Measurements from ENCODE around the gene SLC1A1.
A peak's percentile ranks its signal among the peaks of the same experiment; 100 is the strongest.

Gene SLC1A1

DNA sequence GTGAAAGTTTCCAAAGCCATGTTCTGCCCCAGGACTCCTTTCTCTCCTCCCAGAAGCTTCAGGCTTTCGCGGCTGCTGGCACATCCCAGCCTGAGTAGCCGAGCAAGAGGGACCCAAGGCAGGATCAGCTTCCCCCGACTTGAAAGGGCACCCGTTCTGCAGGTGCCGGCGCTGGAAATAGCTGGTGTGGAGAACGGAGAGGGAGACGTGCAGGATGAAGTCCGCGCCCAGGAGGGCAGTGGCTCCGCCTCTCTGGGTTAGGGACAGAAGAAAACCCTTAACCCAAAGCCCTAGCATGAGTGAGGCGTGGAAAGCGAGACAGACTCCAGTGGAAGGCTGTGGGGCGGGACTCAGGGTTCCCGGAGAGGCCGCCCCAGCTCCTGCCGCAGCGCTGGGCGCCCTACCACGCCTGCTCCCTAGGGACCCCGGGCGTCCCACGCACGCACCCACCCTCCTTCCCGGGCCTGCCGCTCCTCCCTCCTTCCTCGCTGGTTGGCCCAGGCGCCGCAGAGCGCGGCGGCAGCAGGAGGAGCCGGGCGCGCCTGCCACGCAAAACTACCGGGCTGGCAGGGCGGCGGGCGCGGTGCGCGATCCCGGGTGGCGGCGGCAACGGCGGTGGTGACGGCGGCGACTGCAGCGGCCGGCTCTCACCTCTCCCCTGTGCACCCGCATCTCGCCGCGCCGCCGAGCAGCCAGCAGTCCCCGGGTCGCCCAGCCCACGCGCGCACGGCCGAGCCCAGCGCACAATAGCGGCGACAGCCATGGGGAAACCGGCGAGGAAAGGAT is at the start of gene SLC1A1:
TSS of gene SLC1A1 (plus strand) at position 550 of the 786 bp plus-strand sequence. CDS start at position 762, 212 bp downstream.
- peaks cover 32% of the 10 kb centered on the region for H3K27me3 Mint-ChIP-seq
- peak within 1 kb of the TSS; percentile 87 for H3K4me3 Mint-ChIP-seq
- no peak within 1 kb of the TSS for H3K27ac Mint-ChIP-seq
- no peaks in the 10 kb centered on the region for H3K9me3 Mint-ChIP-seq
- no peaks in the 10 kb centered on the region for H3K36me3 Mint-ChIP-seq
- H3K4me1 Mint-ChIP-seq: peaks cover 35% of the 10 kb centered on the region

DNA sequence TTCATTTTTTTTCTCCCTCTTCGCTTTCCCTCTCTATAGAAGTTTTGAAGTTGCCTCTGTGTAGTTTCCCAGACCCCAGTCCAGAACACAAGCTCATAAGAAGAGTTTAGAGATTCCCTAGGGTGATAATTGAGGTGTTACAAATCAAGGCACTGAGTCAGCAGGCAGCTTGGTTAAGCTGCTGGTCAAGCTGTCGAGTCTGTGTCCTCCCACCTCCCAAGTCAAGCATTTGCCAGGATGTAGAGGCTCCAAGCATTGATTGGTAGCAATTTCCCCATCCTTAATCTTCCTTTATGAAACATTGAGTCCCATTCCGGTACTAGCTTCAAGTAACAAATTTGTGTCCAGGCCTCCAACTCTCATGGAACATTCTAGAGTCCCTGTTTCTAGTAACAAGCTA is 47.5 kb upstream of the SLC1A1 start:
- no peaks in the 10 kb centered on the region for H3K36me3 Mint-ChIP-seq
- peaks cover 8% of the 10 kb centered on the region for H3K9me3 Mint-ChIP-seq
- no peak overlapping the region for H3K4me3 Mint-ChIP-seq
- H3K27me3 Mint-ChIP-seq: no peaks in the 10 kb centered on the region
- no peak overlapping the region for H3K27ac Mint-ChIP-seq
- H3K4me1 Mint-ChIP-seq: peaks cover 15% of the 10 kb centered on the region

DNA sequence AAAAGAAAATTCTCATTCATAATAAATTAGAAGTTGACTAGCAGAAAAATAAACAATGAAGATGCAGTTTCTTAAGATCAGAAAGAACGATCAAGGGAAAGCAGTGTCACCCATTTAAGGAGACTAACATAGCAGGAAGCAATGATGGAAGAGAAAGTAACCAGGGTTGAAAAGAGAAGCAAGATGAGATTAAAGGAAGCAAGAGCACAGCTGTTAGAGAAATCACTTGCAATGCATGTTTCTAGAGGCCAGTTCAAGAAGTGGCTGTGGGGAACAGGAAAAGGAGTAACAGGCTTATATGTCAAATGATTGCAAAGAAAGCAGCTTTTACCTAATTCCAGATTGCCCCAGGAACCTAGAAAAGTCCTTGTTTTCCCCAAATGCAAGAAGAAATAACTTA is 46.8 kb upstream of the SLC1A1 start:
- peaks cover 3% of the 10 kb centered on the region for H3K27me3 Mint-ChIP-seq
- no peaks in the 10 kb centered on the region for H3K36me3 Mint-ChIP-seq
- peaks cover 8% of the 10 kb centered on the region for H3K9me3 Mint-ChIP-seq
- H3K4me1 Mint-ChIP-seq: peaks cover 15% of the 10 kb centered on the region
- no peak overlapping the region for H3K4me3 Mint-ChIP-seq
- no peak overlapping the region for H3K27ac Mint-ChIP-seq

DNA sequence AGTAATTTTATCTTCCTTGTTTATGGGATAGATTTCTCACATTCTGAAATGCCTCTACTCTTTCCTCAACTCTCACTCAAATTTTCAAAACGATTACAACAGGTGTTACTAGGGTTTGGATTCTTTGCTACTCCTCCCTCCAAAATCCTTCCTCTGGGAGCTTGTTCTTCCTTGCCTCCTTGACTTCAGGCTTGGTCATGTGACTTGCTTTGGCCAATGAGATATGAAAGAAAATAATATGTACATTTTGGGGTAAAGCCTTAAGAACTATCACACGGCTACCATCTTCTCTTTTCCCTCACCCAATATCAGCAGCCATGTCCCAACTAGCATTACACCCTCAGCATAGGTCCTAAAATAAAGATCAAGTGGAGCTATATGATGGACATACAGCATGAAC is 28.8 kb upstream of the SLC1A1 start:
- no peaks in the 10 kb centered on the region for H3K4me1 Mint-ChIP-seq
- no peak overlapping the region for H3K27ac Mint-ChIP-seq
- H3K9me3 Mint-ChIP-seq: no peaks in the 10 kb centered on the region
- H3K36me3 Mint-ChIP-seq: no peaks in the 10 kb centered on the region
- H3K27me3 Mint-ChIP-seq: peaks cover 1% of the 10 kb centered on the region
- H3K4me3 Mint-ChIP-seq: no peak overlapping the region

DNA sequence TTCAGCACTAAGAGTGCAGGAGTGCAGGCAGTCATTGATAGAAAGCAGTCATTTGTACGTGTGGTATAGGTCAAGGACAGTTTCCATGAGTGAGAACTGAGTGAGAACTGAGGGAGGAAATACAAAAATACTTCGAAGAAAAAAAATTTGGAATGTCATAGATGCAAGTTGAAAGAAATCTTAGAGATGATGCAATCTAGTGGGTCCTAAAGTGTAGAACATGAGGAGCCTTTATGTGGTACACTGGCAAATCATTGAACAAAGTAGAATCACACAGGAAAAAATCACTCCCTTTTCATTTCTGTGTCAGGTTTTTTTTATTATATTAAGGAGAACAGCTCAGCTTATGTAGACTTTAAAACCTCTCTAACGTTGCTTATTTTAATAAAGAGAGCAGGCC is 26.4 kb upstream of the SLC1A1 start:
- no peaks in the 10 kb centered on the region for H3K9me3 Mint-ChIP-seq
- H3K4me3 Mint-ChIP-seq: no peak overlapping the region
- H3K27ac Mint-ChIP-seq: no peak overlapping the region
- H3K27me3 Mint-ChIP-seq: peaks cover 1% of the 10 kb centered on the region
- H3K4me1 Mint-ChIP-seq: no peaks in the 10 kb centered on the region
- peaks cover 2% of the 10 kb centered on the region for H3K36me3 Mint-ChIP-seq

DNA sequence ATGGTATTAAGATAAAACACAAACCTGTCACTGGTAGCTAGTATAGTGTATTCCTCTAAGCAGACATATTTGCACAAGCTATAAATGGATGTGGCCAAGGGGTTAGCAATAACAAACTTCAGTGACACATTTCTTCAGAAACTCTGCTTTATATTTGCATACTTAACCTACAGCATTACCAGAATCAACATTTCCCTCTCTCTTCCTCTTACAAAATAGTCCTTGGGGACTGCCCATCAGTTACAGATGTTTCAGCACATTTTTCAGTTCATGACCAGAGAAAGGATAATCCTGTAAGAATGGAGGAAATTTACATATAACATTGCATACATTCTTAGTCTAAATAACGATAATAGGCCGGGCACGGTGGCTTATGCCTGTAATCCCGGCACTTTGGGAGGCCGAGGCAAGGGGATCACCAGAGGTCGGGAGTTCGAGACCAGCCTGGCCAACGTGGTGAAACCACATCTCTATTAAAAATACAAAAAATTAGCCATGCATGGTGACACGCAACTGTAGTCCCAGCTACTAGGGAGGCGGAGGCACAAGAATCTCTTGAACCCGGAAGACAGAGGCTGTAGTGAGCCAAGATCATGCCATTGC is 25.3 kb upstream of the SLC1A1 start:
- Mint-ChIP-seq H3K27ac (no peak overlapping the region), H3K9me3 (no peaks in the 10 kb centered on the region), H3K4me1 (no peaks in the 10 kb centered on the region), H3K27me3 (peaks cover 1% of the 10 kb centered on the region), H3K36me3 (peaks cover 2% of the 10 kb centered on the region), H3K4me3 (no peak overlapping the region)

DNA sequence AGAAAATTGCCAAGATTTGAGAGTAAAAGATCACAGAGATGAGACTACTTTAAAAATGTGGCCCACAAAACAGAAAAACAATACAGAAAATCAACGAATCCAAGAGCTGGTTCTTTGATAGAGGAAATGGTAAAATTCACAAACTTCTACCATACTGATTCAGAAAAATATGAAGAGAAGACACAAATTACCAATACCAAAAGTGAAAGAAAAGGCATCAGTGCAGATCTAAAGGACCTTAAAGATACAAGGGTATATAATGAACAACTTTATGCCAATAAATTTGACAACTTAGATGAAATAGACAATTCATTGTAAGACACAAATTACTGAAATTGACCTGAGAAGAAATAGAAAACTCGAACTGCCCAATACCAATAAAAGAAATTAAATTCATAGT is 24.4 kb upstream of the SLC1A1 start:
- H3K9me3 Mint-ChIP-seq: no peaks in the 10 kb centered on the region
- H3K36me3 Mint-ChIP-seq: peaks cover 2% of the 10 kb centered on the region
- peaks cover 1% of the 10 kb centered on the region for H3K27me3 Mint-ChIP-seq
- H3K4me1 Mint-ChIP-seq: no peaks in the 10 kb centered on the region
- H3K27ac Mint-ChIP-seq: no peak overlapping the region
- H3K4me3 Mint-ChIP-seq: no peak overlapping the region

DNA sequence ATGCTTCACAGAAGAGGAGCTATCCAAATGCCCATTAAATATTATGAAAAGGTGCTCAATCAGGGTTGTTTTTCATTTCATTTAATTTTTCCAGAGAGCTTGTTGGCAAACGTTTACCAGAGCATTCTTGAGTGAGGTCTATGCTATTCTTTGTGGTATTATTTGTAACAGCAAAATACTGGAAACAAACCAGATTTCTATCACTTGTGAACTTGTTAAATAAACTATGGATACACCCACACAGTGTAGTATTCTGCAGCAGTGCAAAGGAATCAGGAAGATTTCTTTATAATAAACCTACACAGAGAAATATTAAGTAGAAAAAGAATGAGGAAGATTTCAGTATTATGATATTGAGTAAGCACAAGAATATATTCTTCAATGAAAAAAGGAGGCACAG is 15.0 kb upstream of the SLC1A1 start:
- H3K9me3 Mint-ChIP-seq: no peaks in the 10 kb centered on the region
- no peaks in the 10 kb centered on the region for H3K4me1 Mint-ChIP-seq
- H3K4me3 Mint-ChIP-seq: no peak overlapping the region
- H3K36me3 Mint-ChIP-seq: no peaks in the 10 kb centered on the region
- H3K27me3 Mint-ChIP-seq: no peaks in the 10 kb centered on the region
- H3K27ac Mint-ChIP-seq: no peak overlapping the region

DNA sequence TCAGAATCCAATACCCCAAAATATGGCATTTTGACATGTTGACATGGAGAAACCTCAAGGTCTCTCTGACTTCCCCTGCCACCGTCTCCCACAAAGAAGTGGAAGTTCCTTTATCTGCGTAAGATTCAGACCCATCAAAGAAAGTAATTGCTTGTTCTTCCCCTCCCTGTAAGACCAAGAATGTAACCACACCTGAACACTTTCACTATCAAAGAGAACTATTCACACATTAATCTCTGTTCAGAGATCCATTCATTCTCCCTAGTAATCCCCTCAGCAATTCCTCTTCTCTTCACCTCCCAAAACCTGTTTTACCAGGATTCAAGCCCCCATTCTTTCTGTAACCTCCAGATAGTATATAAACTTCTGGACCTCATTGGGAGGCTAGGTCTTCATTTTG is 4.1 kb upstream of the SLC1A1 start:
- Mint-ChIP-seq H3K4me3 (no peak overlapping the region), H3K9me3 (no peaks in the 10 kb centered on the region), H3K4me1 (peaks cover 25% of the 10 kb centered on the region), H3K27ac (no peak overlapping the region), H3K36me3 (no peaks in the 10 kb centered on the region), H3K27me3 (peaks cover 8% of the 10 kb centered on the region)

DNA sequence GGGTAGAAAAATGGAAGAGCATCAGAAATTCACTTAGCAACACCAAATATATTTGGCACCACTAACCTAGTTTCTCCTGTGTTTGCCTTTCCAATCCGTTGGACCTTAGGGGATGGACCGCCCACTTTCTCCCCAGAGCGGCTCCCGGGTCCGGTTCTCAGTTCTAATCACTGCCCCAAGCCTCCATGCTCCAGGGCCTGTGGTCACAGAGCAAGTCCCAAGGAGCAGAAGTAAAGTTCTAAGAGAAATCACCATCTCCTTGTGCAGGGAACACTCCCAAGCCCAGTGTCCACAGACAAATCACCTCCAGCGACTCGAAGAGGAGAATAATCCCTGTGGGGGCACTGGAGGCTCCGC is 728 bp upstream of the SLC1A1 start:
- no peaks in the 10 kb centered on the region for H3K36me3 Mint-ChIP-seq
- H3K4me1 Mint-ChIP-seq: peaks cover 35% of the 10 kb centered on the region
- H3K4me3 Mint-ChIP-seq: peak overlapping the region; percentile 83
- H3K9me3 Mint-ChIP-seq: no peaks in the 10 kb centered on the region
- H3K27ac Mint-ChIP-seq: no peak overlapping the region
- peaks cover 27% of the 10 kb centered on the region for H3K27me3 Mint-ChIP-seq

DNA sequence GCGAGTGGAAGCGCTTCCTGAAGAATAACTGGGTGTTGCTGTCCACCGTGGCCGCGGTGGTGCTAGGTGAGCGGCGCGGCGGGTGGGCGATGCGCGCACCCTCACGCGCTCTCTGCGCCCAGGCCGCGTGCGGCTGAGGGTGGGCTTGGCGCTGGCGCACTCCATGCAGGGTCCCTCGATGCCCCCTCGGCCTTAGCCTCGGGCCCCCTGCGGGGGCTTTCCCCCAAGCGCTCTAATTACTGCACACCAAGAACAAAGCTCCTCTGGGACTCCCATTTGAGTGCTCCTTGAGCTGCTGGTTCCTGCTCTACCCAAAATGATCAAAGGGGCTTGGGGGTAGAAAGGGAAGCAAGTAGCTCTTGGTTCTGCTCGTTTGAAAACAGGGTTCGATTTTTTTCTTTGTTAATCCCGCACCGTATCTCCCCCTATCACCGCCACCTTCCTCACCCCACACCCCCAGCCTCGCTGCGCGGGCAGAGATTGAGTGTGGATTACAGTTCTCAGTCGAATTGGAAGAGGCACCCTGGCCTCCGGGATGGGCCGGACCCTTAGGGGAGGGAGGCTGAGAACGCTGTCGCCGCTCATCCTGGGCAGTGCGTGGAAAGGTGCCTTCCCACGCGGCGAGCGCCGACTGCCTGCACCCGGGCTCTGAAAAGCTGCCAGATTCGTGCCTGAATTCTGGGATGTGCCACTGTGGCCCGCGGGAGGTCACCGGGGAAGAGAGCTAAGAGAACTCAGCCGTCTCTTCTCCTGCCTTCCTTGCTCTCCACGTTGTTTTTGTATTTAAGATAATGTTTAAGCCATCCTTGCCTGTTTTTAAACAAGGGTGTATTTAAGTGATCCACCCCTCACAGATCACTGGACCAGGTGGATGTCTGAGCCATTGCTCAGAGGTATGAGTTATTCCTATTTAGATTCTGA is 697 bp downstream of the SLC1A1 start:
- Mint-ChIP-seq H3K4me3 (peak overlapping the region; percentile 87), H3K27ac (no peak overlapping the region), H3K9me3 (no peaks in the 10 kb centered on the region), H3K36me3 (peaks cover under 1% of the 10 kb centered on the region), H3K27me3 (peaks cover 39% of the 10 kb centered on the region), H3K4me1 (peaks cover 35% of the 10 kb centered on the region)

DNA sequence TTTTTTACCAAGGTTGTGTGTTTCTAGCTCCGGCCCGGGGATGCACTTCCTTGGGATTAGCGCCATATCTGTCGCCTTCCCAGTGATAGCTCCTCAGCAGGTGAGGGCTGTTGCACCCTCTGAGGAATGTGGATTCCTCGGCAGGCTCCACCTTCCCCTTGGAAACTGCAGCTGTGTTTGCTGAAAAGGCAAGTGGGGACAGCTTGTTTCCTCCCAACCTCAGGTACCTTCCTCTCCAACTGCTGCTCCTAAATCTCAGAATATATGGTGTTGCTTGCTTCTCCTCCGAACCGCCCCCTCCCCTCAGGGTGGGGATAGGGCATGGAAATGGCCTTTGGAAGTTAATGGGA is 1.3 kb downstream of the SLC1A1 start:
- H3K4me1 Mint-ChIP-seq: peaks cover 28% of the 10 kb centered on the region
- peaks cover 43% of the 10 kb centered on the region for H3K27me3 Mint-ChIP-seq
- no peak overlapping the region for H3K27ac Mint-ChIP-seq
- H3K4me3 Mint-ChIP-seq: peak overlapping the region; percentile 87
- peaks cover 2% of the 10 kb centered on the region for H3K36me3 Mint-ChIP-seq
- no peaks in the 10 kb centered on the region for H3K9me3 Mint-ChIP-seq

DNA sequence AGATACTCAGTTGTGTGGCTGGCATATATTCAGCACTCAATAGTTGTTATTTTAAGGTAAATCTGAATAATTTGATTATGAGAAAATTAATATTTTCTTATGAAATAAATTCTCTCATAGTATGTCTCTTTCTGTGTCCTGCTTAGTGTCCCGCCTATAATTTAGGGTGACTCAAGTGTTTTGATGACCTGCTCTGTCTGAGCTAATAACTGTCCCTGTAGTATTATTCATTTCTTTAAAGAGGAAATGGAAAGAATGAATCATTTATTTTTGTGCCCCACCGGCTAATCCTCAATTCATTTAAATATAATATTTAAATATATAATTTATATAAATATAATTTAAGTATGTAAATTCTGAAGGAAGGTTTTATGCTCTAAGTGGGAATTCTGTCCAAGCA is 4.1 kb downstream of the SLC1A1 start:
- Mint-ChIP-seq H3K27ac (no peak overlapping the region), H3K27me3 (peaks cover 40% of the 10 kb centered on the region), H3K9me3 (no peaks in the 10 kb centered on the region), H3K4me3 (no peak overlapping the region), H3K36me3 (peaks cover 2% of the 10 kb centered on the region), H3K4me1 (peaks cover 21% of the 10 kb centered on the region)

DNA sequence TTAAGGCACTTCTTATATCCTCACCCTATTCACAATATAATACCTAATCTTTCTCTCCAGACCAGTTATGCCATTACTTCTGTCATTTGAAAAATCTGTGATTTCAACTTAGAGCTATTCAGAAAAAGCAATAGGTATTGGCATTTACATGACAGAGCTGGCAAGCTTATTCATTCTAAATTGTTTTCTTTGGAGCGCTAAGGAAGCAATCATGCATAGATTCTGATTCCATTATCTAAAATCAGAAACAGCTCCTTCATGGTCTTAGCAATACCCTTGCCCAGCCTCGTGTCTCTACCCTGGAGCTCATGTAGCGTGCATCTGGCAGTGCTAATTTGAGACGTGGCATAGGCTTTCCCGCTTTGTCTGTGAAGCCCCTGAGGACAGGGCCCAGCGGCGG is 4.5 kb downstream of the SLC1A1 start:
- H3K27me3 Mint-ChIP-seq: peaks cover 39% of the 10 kb centered on the region
- peaks cover 2% of the 10 kb centered on the region for H3K36me3 Mint-ChIP-seq

DNA sequence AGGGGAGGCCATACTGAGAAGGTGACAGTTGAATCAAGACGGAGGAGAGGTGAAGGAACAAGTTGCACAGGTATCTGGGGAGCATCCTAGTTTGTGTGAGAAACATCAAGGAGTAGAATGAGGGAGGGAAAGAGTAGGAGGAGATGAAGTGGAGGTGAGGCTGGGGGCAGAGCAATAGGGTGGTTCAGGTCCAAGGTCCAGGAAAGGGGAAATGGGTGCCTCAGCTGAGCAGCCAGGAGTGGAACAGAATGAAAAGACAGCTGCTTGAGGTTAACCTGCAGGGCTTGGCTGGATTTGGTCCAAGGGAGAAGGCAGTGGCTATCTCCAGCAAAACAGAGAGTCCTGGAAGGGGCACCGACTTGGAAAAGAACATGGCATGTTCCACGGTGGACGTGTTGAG is 5.3 kb downstream of the SLC1A1 start:
- Mint-ChIP-seq H3K27ac (no peak overlapping the region), H3K36me3 (peaks cover 2% of the 10 kb centered on the region), H3K27me3 (peaks cover 38% of the 10 kb centered on the region), H3K4me1 (peaks cover 14% of the 10 kb centered on the region), H3K9me3 (no peaks in the 10 kb centered on the region), H3K4me3 (no peak overlapping the region)

More for the DNA sequence above, 4.5 kb downstream of the SLC1A1 start:
- Mint-ChIP-seq H3K4me3 (no peak overlapping the region), H3K4me1 (peaks cover 16% of the 10 kb centered on the region), H3K9me3 (no peaks in the 10 kb centered on the region), H3K27ac (no peak overlapping the region)

DNA sequence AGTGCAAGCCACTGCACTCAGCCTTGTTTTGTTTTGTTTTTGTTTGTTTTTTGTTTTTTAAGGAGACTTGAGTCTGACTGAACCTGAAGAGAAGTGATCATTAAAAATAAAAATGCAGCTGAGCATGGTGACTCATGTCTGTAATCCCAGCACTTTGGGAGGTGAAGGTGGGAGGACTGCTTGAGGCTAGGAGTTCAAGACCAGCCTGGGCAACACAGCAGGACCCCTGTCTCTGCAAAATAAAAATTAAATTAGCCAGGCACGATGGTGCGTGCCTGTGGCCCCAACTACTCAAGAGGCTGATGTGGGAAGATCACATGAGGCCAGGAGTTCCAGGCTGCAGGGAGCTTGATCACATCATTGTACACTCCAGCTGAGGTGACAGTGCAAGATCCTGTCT is 6.2 kb downstream of the SLC1A1 start:
- no peak overlapping the region for H3K4me3 Mint-ChIP-seq
- H3K27ac Mint-ChIP-seq: peak overlapping the region; percentile 60
- peaks cover 2% of the 10 kb centered on the region for H3K36me3 Mint-ChIP-seq
- H3K9me3 Mint-ChIP-seq: no peaks in the 10 kb centered on the region
- peaks cover 32% of the 10 kb centered on the region for H3K27me3 Mint-ChIP-seq
- H3K4me1 Mint-ChIP-seq: peaks cover 6% of the 10 kb centered on the region
